OCI-LY3 (cell line): Measurements from ENCODE around the gene GRPR.

ENCODE experiments used
- CTCF ChIP-seq: fragments of 200-600, 300-600 bp; sonication (generic); IDR thresholded peaks from 2 replicates; pipeline ENCODE4 v1.5.1; 2014; ENCODE audit warnings: antibody characterized with exemption, low read length, low read depth
- EZH2phosphoT487 ChIP-seq: fragments of 200-600 bp; shearing (Covaris generic); IDR thresholded peaks from 2 replicates; pipeline ENCODE4 v1.6.1; 2018; ENCODE audit warnings: antibody characterized with exemption, mixed run types, low read depth

- TF ChIP-seq CTCF (no peak), EZH2phosphoT487 (no peak)
These were observed 49.0 kb downstream of the GRPR start for GRCh38 chrX:16172391-16172790.
